Hepatic stellate cell (primary cell): Measurements from ENCODE around the gene CMTM2.
"Not testable (repeated sequence)": the region's sequence is repeated elsewhere in the genome, so short reads cannot be mapped to it uniquely, and the experiment has no call there.

ENCODE experiments used
- DNase-seq: peaks from one replicate; pipeline ENCODE4 v3.0.0; 2011; ENCODE audit warnings: low spot score

Gene CMTM2

DNA sequence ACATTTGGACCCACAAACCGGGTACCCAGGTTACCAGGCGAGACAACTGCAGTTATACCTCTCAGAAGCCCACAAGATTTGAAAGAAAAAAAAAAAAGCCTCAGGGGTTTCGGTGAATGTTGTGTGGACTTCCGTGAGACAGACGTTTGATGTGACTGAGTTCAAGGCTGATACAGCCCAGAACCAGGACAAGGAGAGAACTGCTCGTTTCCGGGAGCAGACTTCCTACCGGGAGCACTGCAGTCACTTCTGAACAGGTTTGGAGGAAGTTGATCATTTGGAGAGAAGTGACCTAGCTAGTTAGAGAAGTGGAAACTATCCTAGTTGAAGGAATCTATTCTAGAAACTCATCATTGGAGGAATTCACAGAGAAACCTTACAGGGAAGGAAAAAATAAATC lies 26.0 kb upstream of the CMTM2 start:
- DNase-seq = no peak

DNA sequence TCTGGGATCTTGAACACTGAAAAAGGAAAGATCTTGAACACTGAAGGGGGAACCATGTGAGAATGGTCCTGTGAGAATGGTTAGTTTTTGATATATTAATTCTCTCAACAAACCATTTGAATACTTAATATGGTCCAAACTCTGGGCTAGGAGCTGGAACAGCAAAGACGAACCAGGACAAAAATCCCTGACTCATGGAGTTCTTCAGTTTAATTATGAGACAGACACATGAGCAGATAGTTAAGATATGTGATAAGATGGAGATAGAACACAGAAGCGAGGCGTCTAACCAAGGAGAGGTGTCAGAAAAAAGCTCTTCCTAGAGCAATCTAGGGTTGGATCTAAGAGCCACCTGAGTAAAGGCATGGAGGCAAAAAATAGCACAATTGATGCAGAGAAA lies 25.2 kb upstream of the CMTM2 start:
- DNase-seq = no peak

DNA sequence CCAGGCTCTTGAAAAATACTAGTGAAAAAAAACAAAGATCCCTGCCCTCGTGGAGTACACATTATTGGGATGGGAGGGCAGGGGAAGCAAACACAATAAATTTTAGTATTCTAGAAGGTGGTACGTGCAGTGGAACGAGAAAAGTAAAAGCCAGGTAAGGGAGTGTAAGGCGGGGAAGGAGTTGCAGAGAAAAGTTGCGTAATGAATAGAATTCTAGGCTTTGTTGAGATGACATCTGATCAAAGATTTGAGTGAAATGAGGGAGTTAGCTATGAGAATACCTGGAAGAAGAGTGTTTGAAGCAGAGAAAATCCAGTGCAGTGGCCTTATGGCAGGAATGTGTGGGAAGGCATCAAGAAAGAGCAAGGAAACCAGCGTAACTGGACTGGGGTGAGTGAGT lies 24.8 kb upstream of the CMTM2 start:
- DNase-seq = no peak

DNA sequence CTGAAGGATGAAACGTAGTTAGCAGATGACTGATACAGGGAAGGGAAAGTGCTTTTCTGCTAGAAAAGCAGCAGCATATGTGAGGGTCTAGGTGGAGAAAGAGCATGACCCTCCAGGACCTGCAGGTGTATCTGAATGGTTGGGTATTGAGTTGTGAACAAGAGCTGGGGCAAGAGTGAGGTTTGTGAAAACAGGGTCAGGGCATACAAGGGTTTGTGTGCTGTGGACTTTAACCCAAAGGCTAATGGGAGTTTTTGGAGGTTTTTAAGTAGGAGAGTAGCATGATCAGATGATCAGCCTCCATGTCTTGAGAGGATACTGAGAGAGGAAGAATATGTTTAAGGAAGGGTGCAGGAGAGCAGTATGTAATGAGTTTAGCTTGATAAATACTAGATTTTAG lies 19.2 kb upstream of the CMTM2 start:
- DNase-seq = no peak

DNA sequence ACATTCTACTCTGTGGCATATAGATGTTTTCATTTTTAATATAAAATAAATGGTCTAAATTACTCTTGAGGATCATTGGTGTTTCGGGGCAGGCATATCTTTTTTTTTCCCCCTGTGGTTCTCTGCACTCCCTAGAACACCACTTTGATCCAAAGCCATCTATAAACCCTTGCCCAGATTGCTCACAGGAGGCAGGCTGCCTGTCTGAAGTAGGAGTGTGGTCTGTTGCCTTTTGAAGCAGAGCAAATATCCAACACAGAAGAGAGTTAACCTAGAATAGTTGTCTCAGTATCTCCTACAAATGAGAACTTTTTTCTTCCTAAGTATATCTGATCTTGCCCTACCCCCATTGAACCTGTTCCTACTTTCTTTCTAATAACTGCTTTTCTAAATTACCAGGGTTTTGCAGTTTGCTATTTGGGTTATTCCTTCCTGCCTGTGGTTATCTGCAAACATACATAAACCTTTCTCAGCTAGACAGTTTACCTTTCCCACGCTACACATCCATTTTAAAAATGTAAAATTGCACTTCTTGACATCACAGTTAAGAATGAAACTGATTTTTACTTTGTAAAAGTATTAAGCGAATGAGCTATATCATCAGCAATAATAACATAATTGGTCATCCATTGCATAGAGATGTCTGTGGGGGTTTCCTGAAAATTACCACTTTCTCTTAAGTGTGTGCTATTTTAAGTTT lies 17.7 kb upstream of the CMTM2 start:
- DNase-seq = no peak

DNA sequence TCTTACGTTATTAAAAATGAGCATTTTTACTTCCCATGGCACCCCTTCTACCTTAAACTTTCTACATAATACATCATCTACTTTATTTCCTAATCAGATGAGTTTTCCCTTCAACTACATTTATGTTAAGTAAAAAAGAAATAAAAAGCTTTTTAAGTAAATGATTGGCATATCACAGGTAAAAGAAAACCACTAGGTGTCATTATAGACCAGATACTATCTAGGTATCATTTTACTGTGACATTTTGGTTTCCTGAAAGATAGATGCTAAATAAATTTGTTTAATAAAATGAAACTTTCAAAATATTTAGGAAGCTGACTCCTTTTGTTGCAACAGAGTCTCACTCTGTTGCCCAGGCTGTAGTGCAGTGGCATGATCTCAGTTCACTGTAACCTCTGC lies 16.9 kb upstream of the CMTM2 start:
- no peak for DNase-seq

DNA sequence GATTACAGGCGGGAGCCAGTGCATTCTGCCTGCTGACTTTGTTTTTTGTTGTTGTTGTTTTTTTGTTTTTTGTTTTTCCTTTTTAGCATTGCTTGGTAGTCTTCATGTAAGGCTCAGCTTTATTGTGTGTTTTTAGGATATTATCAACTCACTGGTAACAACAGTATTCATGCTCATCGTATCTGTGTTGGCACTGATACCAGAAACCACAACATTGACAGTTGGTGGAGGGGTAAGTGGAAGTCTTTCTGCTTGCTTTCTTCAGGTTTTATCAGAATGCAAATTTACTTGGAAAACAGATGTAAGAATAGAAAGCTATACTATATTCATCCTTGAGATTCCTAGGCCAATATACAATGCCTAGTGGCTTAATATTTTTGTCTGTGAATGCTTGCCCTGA lies 16.3 kb upstream of the CMTM2 start:
- DNase-seq = no peak

DNA sequence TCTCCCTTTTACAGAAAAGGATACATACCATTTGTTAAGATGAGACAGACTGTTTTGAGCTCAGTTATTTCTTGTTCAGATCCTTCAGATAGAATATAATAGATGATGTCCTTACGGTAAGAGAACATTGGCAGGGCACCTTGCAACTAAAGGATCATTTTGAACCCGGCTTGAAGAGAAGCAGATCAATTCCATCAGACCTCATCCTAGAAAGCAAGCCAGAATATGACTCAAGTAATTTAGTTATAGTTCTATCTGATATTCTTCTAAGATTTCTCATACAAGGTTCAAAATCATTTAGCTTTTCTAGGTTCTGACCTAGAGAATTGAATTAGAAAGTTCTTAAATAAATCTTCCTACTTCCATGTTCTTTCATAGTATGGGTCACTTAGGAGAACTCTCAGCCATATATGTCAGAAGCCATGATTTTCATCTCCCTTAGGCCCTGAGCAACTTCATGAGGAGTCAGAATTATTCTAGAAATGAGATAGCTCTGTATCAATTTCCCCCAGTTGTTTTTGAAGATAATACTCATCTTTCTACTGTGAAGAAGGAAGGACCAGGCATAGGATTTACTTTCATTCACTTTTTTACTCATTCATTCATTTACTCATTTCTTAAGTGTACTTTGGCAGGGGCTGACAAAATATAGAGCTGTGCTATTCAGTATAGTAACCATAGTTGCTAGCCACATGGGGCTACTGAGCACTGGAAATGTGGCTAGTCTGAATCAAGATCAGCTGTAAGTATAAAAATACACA lies 15.5 kb upstream of the CMTM2 start:
- DNase-seq = no peak

DNA sequence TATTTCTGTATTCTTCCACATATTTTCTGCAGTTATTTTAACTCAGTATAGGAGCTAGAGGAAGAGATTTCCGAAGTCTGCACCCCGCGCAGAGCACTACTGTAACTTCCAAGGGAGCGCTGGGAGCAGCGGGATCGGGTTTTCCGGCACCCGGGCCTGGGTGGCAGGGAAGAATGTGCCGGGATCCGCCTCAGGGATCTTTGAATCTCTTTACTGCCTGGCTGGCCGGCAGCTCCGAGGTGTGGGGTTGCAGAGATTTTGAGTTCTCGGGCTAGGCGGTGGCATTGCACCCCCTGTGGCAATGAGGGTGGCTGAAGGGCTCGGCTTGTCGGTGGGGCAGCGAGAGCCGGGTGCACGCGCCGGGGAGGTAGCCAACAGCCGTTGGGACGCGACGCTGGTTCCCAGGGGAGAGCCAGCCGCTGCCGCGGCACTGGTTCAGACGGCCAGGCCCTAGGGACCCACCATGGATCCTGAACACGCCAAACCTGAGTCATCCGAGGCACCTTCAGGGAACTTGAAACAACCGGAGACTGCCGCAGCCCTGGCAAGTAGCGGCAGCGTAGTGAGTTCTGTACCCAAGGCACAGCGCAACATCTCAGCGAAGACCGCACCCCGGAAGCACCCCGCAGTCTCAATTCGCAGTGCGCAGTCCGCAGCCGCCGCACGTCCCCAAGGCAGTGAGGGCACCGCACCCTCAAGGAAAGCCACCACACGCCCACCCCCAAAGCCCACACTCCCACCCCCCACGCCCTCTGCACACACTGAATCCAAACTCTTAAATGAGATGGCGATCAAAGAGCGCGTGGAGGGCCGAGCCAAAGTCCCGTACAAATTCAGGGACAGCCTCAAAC lies 13.0 kb upstream of the CMTM2 start, which contains the start of gene CMTM1:
CMTM1 (plus strand) TSS at position 389 of the 851 bp plus-strand sequence; CDS start at position 464, 75 bp downstream.
- DNase-seq = no peak

DNA sequence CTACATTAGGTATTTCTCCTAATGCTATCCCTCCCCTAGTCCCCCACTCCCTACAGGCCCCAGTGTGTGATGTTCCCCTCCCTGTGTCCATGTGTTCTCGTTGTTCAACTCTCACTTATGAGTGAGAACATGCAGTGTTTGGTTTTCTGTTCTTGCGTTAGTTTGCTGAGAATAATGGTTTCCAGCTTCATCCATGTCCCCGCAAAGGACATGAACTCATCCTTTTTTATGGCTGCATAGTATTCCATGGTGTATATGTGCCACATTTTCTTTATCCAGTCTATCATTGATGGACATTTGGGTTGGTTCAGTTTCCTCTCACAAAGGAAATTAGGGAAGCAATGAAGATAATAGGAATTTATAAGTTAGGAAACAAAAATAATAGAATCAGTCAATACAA lies 12.0 kb upstream of the CMTM2 start:
- not testable (repeated sequence) for DNase-seq

DNA sequence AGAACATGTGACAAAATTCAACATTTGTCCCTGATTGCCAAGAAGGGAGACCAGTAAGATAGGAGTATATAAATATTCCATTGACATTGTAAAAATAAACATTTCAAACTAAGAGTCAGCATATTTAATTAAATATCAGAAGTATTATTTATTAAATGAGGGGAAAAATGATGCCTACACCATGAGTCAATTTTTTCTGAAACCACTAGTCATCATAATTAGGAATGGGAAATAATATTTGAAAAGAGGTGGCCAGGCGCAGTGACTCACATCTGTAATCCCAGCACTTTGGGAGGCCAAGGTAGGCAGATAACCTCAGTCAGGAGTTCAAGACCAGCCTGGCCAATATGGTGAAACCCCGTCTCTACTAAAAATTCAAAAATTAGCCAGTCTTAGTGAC lies 10.9 kb upstream of the CMTM2 start:
- DNase-seq = no peak

DNA sequence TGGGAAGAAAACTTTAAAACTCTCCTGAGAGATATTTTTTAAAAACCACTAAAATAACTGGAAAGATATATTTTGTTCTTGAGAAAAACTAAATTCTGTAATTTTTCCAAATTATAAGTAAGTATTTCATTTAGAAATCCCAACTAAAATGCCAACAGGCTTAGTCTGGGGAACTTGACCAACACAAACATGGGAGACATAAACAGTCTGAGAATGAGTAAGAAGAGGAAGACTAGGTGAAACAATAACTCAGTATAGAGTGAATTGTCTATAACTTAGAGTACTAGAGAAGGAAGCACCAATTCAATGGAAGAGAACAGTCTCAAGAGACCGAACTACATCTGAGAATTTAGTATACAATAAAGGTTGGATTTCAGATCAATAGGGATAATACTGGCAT lies 10.1 kb upstream of the CMTM2 start:
- no peak for DNase-seq

DNA sequence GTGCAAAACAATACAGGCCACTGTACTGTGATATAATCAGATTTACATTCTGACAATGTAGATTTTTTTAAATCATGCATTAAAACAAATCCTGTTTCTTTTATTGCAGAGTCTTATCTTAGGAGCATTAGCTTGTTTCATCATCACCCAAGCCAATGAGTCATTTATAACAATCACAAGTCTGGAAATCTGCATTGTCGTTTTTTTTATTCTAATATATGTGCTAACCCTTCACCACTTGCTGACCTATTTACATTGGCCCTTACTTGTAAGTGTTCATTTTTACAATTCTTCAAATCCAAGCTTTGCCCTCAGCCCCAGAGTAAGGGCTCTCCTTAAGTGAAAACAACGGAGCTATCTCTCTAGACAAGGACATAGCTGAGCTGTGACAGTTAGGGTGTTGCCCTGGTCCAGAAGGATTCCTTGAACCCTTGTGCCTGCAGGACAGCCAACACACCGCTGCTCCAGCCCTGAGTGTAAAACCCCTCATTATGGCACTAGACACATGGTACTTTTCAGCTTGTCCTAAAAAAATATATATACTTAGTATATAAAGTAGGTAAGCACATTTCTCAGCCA lies 9.3 kb upstream of the CMTM2 start:
- peak; percentile 63 for DNase-seq

DNA sequence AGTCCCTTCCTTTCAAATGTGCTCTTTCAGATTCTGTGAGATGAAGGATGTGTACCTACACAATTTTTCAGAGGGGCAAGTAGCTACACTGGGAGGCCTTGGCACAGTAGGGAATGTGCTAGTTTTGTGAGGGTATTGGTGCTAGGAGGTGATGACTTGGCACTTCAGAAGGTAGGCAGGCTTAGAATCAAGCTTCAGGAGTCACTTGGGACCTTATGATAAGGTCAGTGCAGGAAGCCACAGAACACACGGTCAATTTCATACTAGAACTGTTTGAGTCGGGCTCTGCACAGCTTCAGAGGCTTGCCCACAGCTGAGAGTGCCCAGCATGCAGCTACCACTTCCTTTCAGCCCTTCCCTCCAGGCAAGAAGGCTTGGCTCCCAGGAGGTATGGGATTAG lies 6.9 kb upstream of the CMTM2 start:
- no peak for DNase-seq

DNA sequence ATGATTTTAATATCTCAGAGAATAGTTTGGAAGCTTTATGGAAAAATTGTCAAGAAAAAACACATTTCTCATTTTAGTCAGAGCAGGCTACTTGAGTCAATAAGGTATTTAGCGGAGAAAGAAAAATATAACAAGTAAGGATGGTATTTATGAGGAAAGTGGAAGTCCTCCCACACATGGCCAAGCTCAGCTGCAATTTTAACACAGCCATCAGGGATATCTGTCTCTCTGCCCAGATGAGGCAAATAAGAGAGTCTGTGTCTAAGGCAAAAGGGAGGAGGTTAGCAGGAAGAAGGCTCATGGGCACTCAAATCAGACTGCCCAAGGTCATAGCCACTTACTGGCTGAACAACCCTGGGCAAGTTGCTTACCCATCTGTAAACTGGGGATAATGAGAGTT lies 5.2 kb upstream of the CMTM2 start:
- no peak for DNase-seq

DNA sequence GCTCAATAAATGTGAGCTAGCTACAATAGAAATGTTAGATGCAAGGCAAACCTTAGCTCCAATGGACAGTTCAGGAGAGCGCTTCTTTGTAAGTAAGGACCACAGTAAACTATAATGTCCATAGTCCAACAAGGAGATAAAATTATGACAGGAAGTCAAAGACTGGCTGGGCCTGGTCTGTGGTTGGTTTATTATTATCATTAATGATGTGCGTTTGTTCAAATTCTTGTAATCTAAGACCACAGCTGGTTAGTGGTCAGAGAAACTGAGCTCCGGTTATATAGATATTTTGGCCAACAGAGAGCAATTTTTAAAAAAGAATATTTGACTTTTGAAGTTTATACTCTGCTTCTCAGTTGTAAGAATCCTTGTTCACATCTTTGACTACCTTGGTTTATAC lies 4.7 kb upstream of the CMTM2 start:
- no peak for DNase-seq

DNA sequence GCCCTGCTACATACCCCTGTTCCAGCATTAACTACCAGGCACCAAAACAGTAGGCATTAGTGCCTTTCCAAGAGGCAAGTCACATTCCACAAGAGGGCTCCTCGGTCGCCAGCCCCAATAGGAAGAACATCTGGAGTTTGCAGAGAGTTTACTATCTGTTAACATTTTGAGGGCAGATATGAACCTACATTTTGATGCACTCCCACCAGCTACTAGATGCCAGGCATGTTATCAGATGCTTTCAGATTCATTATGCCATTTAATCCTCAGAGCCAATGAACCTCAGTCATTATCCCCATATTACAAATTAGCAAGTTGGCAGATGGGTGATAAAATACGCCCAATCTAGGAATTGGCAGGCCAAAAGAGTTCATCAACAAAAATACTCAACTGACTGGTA lies 4.2 kb upstream of the CMTM2 start:
- DNase-seq = no peak

DNA sequence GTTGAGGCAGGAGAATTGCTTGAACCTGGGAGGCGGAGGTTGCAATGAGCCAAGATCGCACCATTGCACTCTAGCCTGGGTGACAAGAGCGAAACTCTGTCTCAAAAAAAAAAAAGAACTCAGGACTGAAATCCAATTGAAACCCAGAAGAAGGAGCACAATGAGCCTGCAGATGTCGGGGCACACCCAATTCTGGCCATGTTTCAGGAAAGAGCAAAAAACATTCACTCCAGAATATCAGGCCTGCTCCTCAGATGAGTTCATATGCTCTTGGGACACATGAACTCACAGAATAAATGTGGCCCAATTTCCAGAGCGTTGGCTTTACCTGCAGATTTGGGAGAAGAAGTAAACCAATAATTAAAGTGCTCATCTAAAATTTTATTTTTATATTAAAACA lies 3.0 kb upstream of the CMTM2 start:
- DNase-seq = no peak

DNA sequence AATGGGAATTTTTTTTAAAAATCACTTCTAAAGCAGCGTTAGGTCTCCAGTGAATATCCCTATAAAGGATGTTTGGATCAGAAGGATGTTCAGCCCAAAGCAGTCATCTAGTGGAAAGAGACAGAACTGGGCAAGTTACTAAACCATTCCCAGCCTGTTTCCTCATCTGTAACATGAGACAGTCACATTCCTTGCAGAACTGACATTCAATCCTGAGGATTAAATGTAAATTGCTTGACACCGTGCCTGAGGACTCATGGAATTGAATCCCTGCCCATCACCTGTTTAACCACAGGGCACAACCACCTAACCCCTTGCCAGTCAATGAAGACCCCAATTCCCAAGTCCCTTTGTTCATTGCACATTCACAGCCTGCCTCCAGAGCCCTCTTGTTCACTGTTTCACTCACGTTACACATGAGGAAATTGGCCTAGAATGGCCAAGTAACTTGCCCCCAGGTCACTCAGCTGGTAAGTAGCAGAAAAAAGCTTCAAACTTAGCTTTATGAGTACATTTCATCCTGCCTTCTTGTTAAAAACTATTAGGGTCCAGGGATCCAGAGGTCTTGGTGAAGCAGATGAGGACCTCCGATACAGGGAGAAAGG lies 1.4 kb downstream of the CMTM2 start:
- DNase-seq = peak; percentile 73

DNA sequence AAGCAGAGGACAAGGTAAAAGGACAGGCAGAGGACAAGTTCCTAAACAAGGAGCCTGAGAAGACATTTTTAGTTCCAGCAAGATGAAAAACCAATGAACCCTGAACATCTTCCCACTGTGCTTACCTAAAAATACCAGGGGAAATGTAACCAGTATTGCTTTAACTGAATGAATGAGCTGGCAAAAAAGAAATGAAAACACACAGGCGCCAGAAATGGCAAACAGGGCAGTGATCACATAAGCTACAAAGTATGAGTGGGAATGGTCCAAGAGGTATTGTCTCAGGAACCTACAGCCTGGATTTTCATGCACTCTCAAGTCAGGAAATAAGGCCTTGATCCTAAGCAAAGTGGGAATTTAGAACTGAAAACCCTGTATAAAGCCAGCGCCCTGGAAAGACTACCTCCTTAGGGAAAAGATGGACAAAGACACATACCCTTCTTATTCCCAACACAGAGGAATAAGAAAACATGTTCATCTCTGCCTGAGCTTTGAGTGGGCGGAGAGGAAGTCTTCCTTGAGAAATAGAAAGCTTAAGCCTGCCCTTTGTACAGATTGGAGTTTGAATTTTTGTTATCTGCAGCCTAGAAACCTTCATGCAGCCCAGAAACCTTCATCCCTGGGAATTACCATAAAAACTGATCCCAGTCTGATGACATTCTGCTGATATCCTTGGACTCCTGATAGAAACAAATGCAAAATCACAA lies 2.1 kb downstream of the CMTM2 start:
- DNase-seq = peak; percentile 18

DNA sequence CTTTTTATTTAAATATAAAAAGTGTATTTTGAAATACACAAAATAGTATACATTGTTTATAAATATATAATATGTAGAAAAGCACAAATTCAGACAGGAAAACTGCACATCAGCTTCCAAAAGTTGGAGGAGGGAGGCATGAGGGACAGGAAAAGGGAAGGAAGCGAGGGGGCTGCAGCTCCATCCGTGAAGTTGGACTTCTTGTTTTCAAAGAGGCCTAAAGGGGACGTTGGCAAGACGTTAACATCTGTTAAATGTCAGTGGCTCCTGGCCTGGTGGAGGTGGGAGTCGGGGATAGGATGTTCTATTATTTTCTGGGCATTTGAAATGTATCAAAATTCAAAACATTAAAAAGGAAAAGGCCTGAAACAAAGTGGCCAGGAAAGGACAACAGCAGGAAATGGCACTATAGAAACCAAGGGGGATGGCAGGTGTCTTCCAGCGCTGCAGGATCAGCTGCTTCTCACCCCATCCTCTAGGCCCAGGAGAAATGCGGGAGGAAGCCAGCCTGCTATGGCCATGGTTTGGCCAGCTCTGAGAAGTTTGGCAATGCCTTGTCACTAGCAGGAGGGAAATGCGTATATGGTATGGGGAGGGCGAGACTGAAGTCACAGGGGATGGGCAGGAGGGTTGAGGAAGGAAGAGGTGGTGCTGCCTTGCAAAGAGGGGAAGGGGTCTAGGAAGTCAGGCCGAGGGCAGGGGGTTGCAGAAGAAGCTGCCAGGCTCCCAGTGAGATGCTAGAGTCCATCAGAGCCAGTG lies 6.4 kb downstream of the CMTM2 start:
- DNase-seq = no peak
